Keratinocyte (primary cell): ENCODE measurements around the gene MYOZ2. TPM values are rescaled to one million over a fixed set of nuclear protein-coding genes. Genes with fewer than 3 reads are reported as not detected.

ENCODE experiments used
- DNase-seq: peaks from one replicate; pipeline ENCODE4 v3.0.0-alpha.2; 2011; ENCODE audit warnings: low read depth, missing footprints, low spot score
- FAIRE-seq: peaks from 2 replicates; lab custom pipeline; 2011; peaks lifted over from hg19 to GRCh38; lab: Jason Lieb, UNC
- H2AFZ ChIP-seq: 2 replicates; pipeline ENCODE4 v1.6.0; 2012; ENCODE audit warnings: low read length, control low read depth, inconsistent platforms; ENCODE audit not compliant: control insufficient read depth
- H3K27ac ChIP-seq: 2 replicates; pipeline ENCODE4 v1.5.1; 2011; ENCODE audit warnings: low read length; ENCODE audit not compliant: control insufficient read depth, insufficient read depth
- H3K27me3 ChIP-seq: 3 replicates; pipeline ENCODE4 v1.6.0; 2011; ENCODE audit warnings: low read length; ENCODE audit not compliant: control insufficient read depth, insufficient read depth; ENCODE audit errors: extremely low read depth
- H3K36me3 ChIP-seq, 2 experiments: 2 replicates in 1 of 2; 3 replicates in 1 of 2; pipeline ENCODE4 v1.5.1; 2011; ENCODE audit warnings: low read length in 2 of 2, mild to moderate bottlenecking in 1 of 2; ENCODE audit not compliant: control insufficient read depth in 2 of 2, insufficient read depth in 2 of 2; ENCODE audit errors: extremely low read depth in 1 of 2
- H3K4me1 ChIP-seq: 3 replicates; pipeline ENCODE4 v1.5.1; 2011; ENCODE audit warnings: low read length; ENCODE audit not compliant: control insufficient read depth, insufficient read depth; ENCODE audit errors: extremely low read depth
- H3K4me2 ChIP-seq: 3 replicates; pipeline ENCODE4 v1.6.0; 2011; ENCODE audit warnings: low read depth, low read length; ENCODE audit not compliant: control insufficient read depth, insufficient read depth; ENCODE audit errors: extremely low read depth
- H3K4me3 ChIP-seq, 3 experiments: fragments of 200-600 bp in 1 of 3; sonication (generic) in 1 of 3; 2 replicates in 2 of 3; 3 replicates in 1 of 3; pipeline ENCODE4 v1.5.1; 2011 to 2016; ENCODE audit warnings: low read length in 3 of 3, mild to moderate bottlenecking in 3 of 3, control low read depth in 2 of 3, inconsistent platforms in 1 of 3, low read depth in 1 of 3, mixed read lengths in 1 of 3, mixed run types in 1 of 3, moderate library complexity in 1 of 3; ENCODE audit not compliant: control insufficient read depth in 2 of 3, insufficient read depth in 2 of 3; ENCODE audit errors: extremely low read depth in 1 of 3
- H3K79me2 ChIP-seq: 2 replicates; pipeline ENCODE4 v1.6.0; 2012; ENCODE audit warnings: low read length; ENCODE audit not compliant: control insufficient read depth, insufficient read depth
- H3K9ac ChIP-seq: 3 replicates; pipeline ENCODE4 v1.6.0; 2011; ENCODE audit warnings: low read length; ENCODE audit not compliant: control insufficient read depth, insufficient read depth; ENCODE audit errors: extremely low read depth
- H3K9me1 ChIP-seq: 3 replicates; pipeline ENCODE4 v1.6.0; 2011; ENCODE audit warnings: low read length; ENCODE audit not compliant: control insufficient read depth, insufficient read depth; ENCODE audit errors: extremely low read depth
- H3K9me3 ChIP-seq: 2 replicates; pipeline ENCODE4 v1.5.1; 2012; ENCODE audit warnings: low read depth, low read length; ENCODE audit not compliant: control insufficient read depth
- H4K20me1 ChIP-seq: 3 replicates; pipeline ENCODE4 v1.6.0; 2011; ENCODE audit warnings: low read length; ENCODE audit not compliant: control insufficient read depth, insufficient read depth; ENCODE audit errors: extremely low read depth
- CTCF ChIP-seq, 3 experiments: IDR thresholded peaks in 1 of 3; conservative IDR thresholded peaks in 1 of 3; optimal IDR thresholded peaks in 1 of 3; 2 replicates in 2 of 3; 3 replicates in 1 of 3; pipeline versions ENCODE3 to v1.5.1; 2011; ENCODE audit warnings: low read length in 3 of 3, mild to moderate bottlenecking in 3 of 3, moderate library complexity in 2 of 3, control low read depth in 1 of 3, inconsistent platforms in 1 of 3; ENCODE audit not compliant: insufficient read depth in 2 of 3; ENCODE audit errors: extremely low read depth in 1 of 3
- EZH2 ChIP-seq: IDR thresholded peaks from one replicate; pipeline ENCODE4 v1.6.1; 2012; ENCODE audit warnings: inconsistent platforms, mild to moderate bottlenecking, low read length, moderate library complexity
- dilution Hi-C: fragments of 300-500 bp; cut with MboI; formaldehyde crosslinking; loops from one replicate; pipeline ENCODE4 v1.7.0; 2020; ENCODE audit warnings: low sequenced_read_pairs; ENCODE audit not compliant: extremely low pct_ligation_motif_present
- polyA plus RNA-seq, 5 experiments: library from polyadenylated mRNA; depleted of rRNA in 3 of 5; stranded (reverse) in 3 of 5; stranded (forward) in 1 of 5; unstranded in 1 of 5; fragments of >200 nt; gene quantifications; 1 replicate in 1 of 5; 2 replicates in 3 of 5; 3 replicates in 1 of 5; pipeline versions ENCODE4 v1.2.1 to v1.2.3, GENCODE V29; 2011 to 2012; ENCODE audit warnings: missing spikeins in 2 of 5, low read depth in 1 of 5, low replicate concordance in 1 of 5

The MYOZ2 gene
- polyA plus RNA-seq, 1 donor (not counting 4 experiments of a cell fraction or from before 2014, with no cell fraction given): not detected

GRCh38 chr4:119132306-119132705 lies 3.3 kb upstream of the MYOZ2 start:
- dilution Hi-C loops: no loop called here
- Histone ChIP-seq H3K4me2 (no peak overlapping the region), H2AFZ (no peak overlapping the region), H3K9ac (no peak overlapping the region), H4K20me1 (no peaks in the 10 kb centered on the region), H3K4me1 (no peaks in the 10 kb centered on the region), H3K36me3 (no peaks in the 10 kb centered on the region), H3K9me1 (no peaks in the 10 kb centered on the region), H3K27me3 (no peaks in the 10 kb centered on the region), H3K27ac (no peak overlapping the region), H3K9me3 (no peaks in the 10 kb centered on the region), H3K79me2 (no peaks in the 10 kb centered on the region), H3K4me3 (no peak overlapping the region)
- TF ChIP-seq CTCF (optimal IDR thresholded peaks at IDR 0.05 in 1 of 3, IDR thresholded peaks at IDR 0.05 in 1 of 3, conservative IDR thresholded peaks at IDR 0.05 in 1 of 3; ENCODE audit: extremely low read depth in 1 of 3, insufficient read depth in 2 of 3, low read length in 3 of 3) (no peak), EZH2 (no peak)
- no peak for DNase-seq
- FAIRE-seq: peak; percentile 62

GRCh38 chr4:119136546-119136945 lies 914 bp downstream of the MYOZ2 start:
- Histone ChIP-seq H3K27ac (no peak overlapping the region), H3K36me3 (no peaks in the 10 kb centered on the region), H2AFZ (no peak overlapping the region), H3K27me3 (no peaks in the 10 kb centered on the region), H3K4me3 (no peak overlapping the region), H3K9me3 (no peaks in the 10 kb centered on the region), H3K4me1 (peaks cover 8% of the 10 kb centered on the region), H3K9ac (no peak overlapping the region), H4K20me1 (no peaks in the 10 kb centered on the region), H3K4me2 (no peak overlapping the region), H3K79me2 (no peaks in the 10 kb centered on the region), H3K9me1 (no peaks in the 10 kb centered on the region)
- dilution Hi-C loops: no loop called here
- DNase-seq (no peak), FAIRE-seq (peak; percentile 66)
- TF ChIP-seq EZH2 (no peak), CTCF (optimal IDR thresholded peaks at IDR 0.05 in 1 of 3, IDR thresholded peaks at IDR 0.05 in 1 of 3, conservative IDR thresholded peaks at IDR 0.05 in 1 of 3; ENCODE audit: extremely low read depth in 1 of 3, insufficient read depth in 2 of 3, low read length in 3 of 3) (no peak)
